Tibial nerve (tissue), 4 donors: ENCODE results near the gene ERBB4.

Experiments
- EP300 ChIP-seq, 2 donors: sonication (generic); formaldehyde crosslinking; IDR thresholded peaks; one replicate each; pipeline ENCODE4 v1.6.1; 2017; ENCODE audit warnings: antibody characterized with exemption in 2 of 2, mild to moderate bottlenecking in 1 of 2
- TF ChIP-seq, protein P1 (sequence below), 5 experiments: fragments of 200-600 bp in 3 of 5; fragments of 450-650 bp in 2 of 5; sonication (generic) in 3 of 5; IDR thresholded peaks; one replicate each; pipeline ENCODE4 v1.5.1; 2016 to 2019; ENCODE audit warnings: antibody characterized with exemption in 5 of 5, mild to moderate bottlenecking in 3 of 5, moderate library complexity in 2 of 5

DNA sequence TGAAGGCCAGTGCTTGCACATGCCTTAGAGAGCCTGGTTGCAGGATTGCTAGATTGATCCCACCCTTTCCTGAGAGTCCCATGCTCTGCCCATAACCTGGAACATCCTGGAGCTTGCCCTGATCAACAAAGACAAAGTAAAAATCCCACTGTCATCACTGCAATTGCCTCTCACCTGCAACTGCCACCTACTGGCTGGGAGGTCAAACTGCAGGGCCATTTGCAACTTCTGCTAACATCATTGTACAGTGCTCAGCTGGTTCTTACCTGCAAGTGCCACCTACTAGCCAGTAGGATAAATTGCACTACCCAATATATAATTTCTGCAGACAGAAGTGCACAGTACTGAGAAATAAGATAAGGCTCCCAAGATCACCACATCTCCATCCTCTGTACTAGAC, 1034.7 kb downstream of the ERBB4 start:
- TF ChIP-seq, protein P1, sequence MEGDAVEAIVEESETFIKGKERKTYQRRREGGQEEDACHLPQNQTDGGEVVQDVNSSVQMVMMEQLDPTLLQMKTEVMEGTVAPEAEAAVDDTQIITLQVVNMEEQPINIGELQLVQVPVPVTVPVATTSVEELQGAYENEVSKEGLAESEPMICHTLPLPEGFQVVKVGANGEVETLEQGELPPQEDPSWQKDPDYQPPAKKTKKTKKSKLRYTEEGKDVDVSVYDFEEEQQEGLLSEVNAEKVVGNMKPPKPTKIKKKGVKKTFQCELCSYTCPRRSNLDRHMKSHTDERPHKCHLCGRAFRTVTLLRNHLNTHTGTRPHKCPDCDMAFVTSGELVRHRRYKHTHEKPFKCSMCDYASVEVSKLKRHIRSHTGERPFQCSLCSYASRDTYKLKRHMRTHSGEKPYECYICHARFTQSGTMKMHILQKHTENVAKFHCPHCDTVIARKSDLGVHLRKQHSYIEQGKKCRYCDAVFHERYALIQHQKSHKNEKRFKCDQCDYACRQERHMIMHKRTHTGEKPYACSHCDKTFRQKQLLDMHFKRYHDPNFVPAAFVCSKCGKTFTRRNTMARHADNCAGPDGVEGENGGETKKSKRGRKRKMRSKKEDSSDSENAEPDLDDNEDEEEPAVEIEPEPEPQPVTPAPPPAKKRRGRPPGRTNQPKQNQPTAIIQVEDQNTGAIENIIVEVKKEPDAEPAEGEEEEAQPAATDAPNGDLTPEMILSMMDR (IDR thresholded peaks at IDR 0.05), result no peak
- TF ChIP-seq EP300 (IDR thresholded peaks at IDR 0.05), result no peak
